Measurements from ENCODE around the gene LDB2.
"Not testable (repeated sequence)": the region's sequence is repeated elsewhere in the genome, so short reads cannot be mapped to it uniquely, and the experiment has no call there.

- not testable (repeated sequence) for TF ChIP-seq CTCF (IDR thresholded peaks at IDR 0.05); EP300 (IDR thresholded peaks at IDR 0.05); POLR2A (IDR thresholded peaks at IDR 0.05; ENCODE audit: low read depth)
These were observed 269.2 kb downstream of the LDB2 start for GRCh38 chr4:16629274-16629673.
